ENCODE data around the gene MAGEA8.

MAGEA8 gene

DNA sequence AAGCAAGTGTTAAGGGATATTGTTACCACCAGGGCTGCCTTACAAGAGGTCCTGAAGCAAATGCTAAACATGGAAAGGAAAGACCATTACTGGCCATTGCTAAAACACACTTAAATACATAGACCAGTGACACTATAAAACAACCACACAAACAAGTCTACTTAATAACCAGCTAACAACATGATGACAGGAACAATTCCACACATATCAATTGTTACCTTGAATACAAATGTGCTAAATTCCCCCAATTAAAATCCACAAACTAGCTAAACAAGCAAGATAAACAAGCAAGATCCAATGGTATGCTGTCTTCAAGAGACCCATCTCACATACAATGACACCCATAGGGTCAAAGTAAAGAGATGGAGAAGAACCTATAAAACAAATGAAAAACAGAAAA lies 20.5 kb upstream of the MAGEA8 start:
- no peaks in the 10 kb centered on the region for H3K79me2 ChIP-seq (ENCODE audit: insufficient read depth, low read length)
- H3K9me3 ChIP-seq (ENCODE audit: low read length): no peaks in the 10 kb centered on the region

GRCh38 chrX:149865390-149865789 lies 15.6 kb upstream of the MAGEA8 start:
- Histone ChIP-seq H3K79me2 (ENCODE audit: insufficient read depth, low read length) (no peaks in the 10 kb centered on the region), H3K9me2 (ENCODE audit: low read depth, low read length) (no peaks in the 10 kb centered on the region), H4K20me1 (ENCODE audit: insufficient read depth, low read length) (no peaks in the 10 kb centered on the region), H3K36me3 (ENCODE audit: insufficient read depth, low read length) (no peaks in the 10 kb centered on the region), H3K9ac (ENCODE audit: low read length) (no peak overlapping the region), H3K4me1 (ENCODE audit: insufficient read depth, low read length, severe bottlenecking) (no peaks in the 10 kb centered on the region), H2AFZ (ENCODE audit: low read length) (no peak overlapping the region), H3K4me3 (ENCODE audit: low read depth, low read length, poor library complexity, severe bottlenecking) (no peak overlapping the region), H3K9me3 (ENCODE audit: low read length) (no peaks in the 10 kb centered on the region), H3K4me2 (ENCODE audit: low read length) (no peak overlapping the region), H3F3A (ENCODE audit: insufficient read depth, low read length) (no peaks in the 10 kb centered on the region), H3K27ac (ENCODE audit: low read depth, low read length, poor library complexity, severe bottlenecking) (no peak overlapping the region), H3K27me3 (ENCODE audit: insufficient read depth, low read length) (no peaks in the 10 kb centered on the region)
- TF ChIP-seq EZH2 (IDR thresholded peaks at IDR 0.05; ENCODE audit: borderline replicate concordance, low read length): no peak
- TF ChIP-seq, protein P1, sequence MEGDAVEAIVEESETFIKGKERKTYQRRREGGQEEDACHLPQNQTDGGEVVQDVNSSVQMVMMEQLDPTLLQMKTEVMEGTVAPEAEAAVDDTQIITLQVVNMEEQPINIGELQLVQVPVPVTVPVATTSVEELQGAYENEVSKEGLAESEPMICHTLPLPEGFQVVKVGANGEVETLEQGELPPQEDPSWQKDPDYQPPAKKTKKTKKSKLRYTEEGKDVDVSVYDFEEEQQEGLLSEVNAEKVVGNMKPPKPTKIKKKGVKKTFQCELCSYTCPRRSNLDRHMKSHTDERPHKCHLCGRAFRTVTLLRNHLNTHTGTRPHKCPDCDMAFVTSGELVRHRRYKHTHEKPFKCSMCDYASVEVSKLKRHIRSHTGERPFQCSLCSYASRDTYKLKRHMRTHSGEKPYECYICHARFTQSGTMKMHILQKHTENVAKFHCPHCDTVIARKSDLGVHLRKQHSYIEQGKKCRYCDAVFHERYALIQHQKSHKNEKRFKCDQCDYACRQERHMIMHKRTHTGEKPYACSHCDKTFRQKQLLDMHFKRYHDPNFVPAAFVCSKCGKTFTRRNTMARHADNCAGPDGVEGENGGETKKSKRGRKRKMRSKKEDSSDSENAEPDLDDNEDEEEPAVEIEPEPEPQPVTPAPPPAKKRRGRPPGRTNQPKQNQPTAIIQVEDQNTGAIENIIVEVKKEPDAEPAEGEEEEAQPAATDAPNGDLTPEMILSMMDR (IDR thresholded peaks at IDR 0.05; ENCODE audit: low read length): no peak

More for the DNA sequence above, 20.5 kb upstream of the MAGEA8 start:
- Histone ChIP-seq H3K9me2 (ENCODE audit: low read depth, low read length) (no peaks in the 10 kb centered on the region), H4K20me1 (ENCODE audit: insufficient read depth, low read length) (no peaks in the 10 kb centered on the region), H3K27me3 (ENCODE audit: insufficient read depth, low read length) (no peaks in the 10 kb centered on the region), H3K4me2 (ENCODE audit: low read length) (no peak overlapping the region), H3K9ac (ENCODE audit: low read length) (no peak overlapping the region), H2AFZ (ENCODE audit: low read length) (no peak overlapping the region), H3K4me3 (ENCODE audit: low read depth, low read length, poor library complexity, severe bottlenecking) (no peak overlapping the region), H3K36me3 (ENCODE audit: insufficient read depth, low read length) (no peaks in the 10 kb centered on the region), H3F3A (ENCODE audit: insufficient read depth, low read length) (no peaks in the 10 kb centered on the region), H3K27ac (ENCODE audit: low read depth, low read length, poor library complexity, severe bottlenecking) (no peak overlapping the region), H3K4me1 (ENCODE audit: insufficient read depth, low read length, severe bottlenecking) (no peaks in the 10 kb centered on the region)
- TF ChIP-seq, protein P1 (IDR thresholded peaks at IDR 0.05; ENCODE audit: low read length): no peak
- TF ChIP-seq EZH2 (IDR thresholded peaks at IDR 0.05; ENCODE audit: borderline replicate concordance, low read length): no peak

DNA sequence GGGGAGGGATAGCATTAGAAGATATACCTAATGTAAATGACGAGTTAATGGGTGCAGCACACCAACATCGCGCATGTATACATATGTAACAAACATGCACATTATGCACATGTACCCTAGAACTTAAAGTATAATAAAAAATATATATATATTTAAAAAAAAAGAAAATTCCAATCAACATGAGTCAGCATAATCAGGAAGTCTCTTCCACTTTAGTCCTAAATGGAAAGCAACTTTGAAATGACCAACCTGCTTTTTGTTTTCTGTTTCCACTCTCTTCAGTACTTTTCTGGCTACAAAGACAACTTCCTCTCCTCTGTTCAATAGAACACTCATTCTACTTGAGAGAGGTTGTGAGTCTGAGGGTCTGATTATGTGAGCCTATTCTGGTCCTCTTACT lies 13.5 kb upstream of the MAGEA8 start:
- Histone ChIP-seq H3K9me3 (ENCODE audit: low read length) (no peaks in the 10 kb centered on the region), H3K9ac (ENCODE audit: low read length) (no peak overlapping the region), H3K36me3 (ENCODE audit: insufficient read depth, low read length) (no peaks in the 10 kb centered on the region), H3K9me2 (ENCODE audit: low read depth, low read length) (no peaks in the 10 kb centered on the region), H2AFZ (ENCODE audit: low read length) (no peak overlapping the region), H4K20me1 (ENCODE audit: insufficient read depth, low read length) (no peaks in the 10 kb centered on the region), H3K4me3 (ENCODE audit: low read depth, low read length, poor library complexity, severe bottlenecking) (no peak overlapping the region), H3K4me2 (ENCODE audit: low read length) (no peak overlapping the region), H3K27ac (ENCODE audit: low read depth, low read length, poor library complexity, severe bottlenecking) (no peak overlapping the region), H3F3A (ENCODE audit: insufficient read depth, low read length) (no peaks in the 10 kb centered on the region), H3K27me3 (ENCODE audit: insufficient read depth, low read length) (no peaks in the 10 kb centered on the region), H3K4me1 (ENCODE audit: insufficient read depth, low read length, severe bottlenecking) (no peaks in the 10 kb centered on the region), H3K79me2 (ENCODE audit: insufficient read depth, low read length) (no peaks in the 10 kb centered on the region)
- TF ChIP-seq, protein P1 (IDR thresholded peaks at IDR 0.05; ENCODE audit: low read length): no peak
- no peak for TF ChIP-seq EZH2 (IDR thresholded peaks at IDR 0.05; ENCODE audit: borderline replicate concordance, low read length)

Measured in OCI-LY1 (cell line).